Measurements from ENCODE around the gene PCID2. TPM values are rescaled to one million over a fixed set of nuclear protein-coding genes. Genes with fewer than 3 reads are reported as not detected.

The PCID2 gene
- polyA plus RNA-seq, 3 donors from 2014 or later: 47.8 to 63.2 (median 60.2) TPM

GRCh38 chr13:113176280-113176679, 32.2 kb downstream of the PCID2 start:
- Mint-ChIP-seq H3K4me3 (peak overlapping the region; percentile 69 to 84 (median 73)), H3K27me3 (ENCODE audit: low read depth in 3 of 3) (peaks cover 7 to 21% (median 18%) of the 10 kb centered on the region in 3 donors), H3K9me3 (peaks cover 0 to 4% (median 1%) of the 10 kb centered on the region in 6 donors), H3K4me1 (peaks cover 90 to 91% of the 10 kb centered on the region in 2 donors), H3K27ac (peak overlapping the region; percentile 92 to 99 (median 97)), H3K36me3 (peaks cover 24 to 56% (median 37%) of the 10 kb centered on the region in 3 donors)
- peak; percentile 88 to 91 (median 88) for DNase-seq

DNA sequence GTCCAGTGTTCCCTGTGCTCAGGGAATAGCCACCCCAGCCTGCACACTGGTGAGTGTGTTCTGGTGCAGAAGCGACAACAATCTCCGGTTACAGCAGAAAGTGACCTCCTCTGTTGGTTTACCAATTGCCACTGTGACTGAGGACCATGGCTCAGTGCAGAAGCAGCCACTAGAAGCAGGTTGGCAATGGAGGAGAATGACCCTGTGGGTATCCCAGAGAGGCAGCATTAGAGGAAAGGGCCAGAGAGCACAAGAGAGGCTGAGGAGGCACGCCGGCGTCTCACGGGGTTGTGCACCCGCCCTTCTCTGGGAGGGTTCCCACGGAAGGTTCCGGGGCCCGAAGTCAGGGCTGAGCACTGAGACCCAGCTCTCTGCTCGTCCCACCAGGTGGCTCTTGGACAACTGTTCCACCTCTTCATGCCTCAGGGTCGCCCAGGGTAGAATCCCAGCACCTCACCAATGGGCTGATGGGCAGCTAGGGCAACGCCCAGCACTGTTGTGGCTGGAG, 36.0 kb downstream of the PCID2 start:
- peaks cover 15 to 45% (median 25%) of the 10 kb centered on the region in 3 donors for H3K36me3 Mint-ChIP-seq
- peaks cover 83 to 85% of the 10 kb centered on the region in 2 donors for H3K4me1 Mint-ChIP-seq
- H3K4me3 Mint-ChIP-seq: peak overlapping the region in 2 of 5 donors; percentile 29 to 30
- H3K9me3 Mint-ChIP-seq: no peaks in the 10 kb centered on the region
- H3K27me3 Mint-ChIP-seq (ENCODE audit: low read depth in 3 of 3): peaks cover 3 to 7% (median 6%) of the 10 kb centered on the region in 3 donors
- no peak for DNase-seq
- H3K27ac Mint-ChIP-seq: peak overlapping the region; percentile 23 to 97 (median 51)

GRCh38 chr13:113171250-113172125, 37.0 kb downstream of the PCID2 start:
- Mint-ChIP-seq H3K4me3 (peak overlapping the region in 4 of 5 donors; percentile 5 to 63 (median 48)), H3K36me3 (peaks cover 14 to 46% (median 29%) of the 10 kb centered on the region in 3 donors), H3K9me3 (no peaks in the 10 kb centered on the region), H3K4me1 (peaks cover 79 to 83% of the 10 kb centered on the region in 2 donors), H3K27ac (peak overlapping the region; percentile 73 to 97 (median 80)), H3K27me3 (ENCODE audit: low read depth in 3 of 3) (peaks cover 3 to 8% (median 3%) of the 10 kb centered on the region in 3 donors)
- DNase-seq: no peak

GRCh38 chr13:113170511-113170910, 38.0 kb downstream of the PCID2 start:
- Mint-ChIP-seq H3K36me3 (peaks cover 10 to 42% (median 25%) of the 10 kb centered on the region in 3 donors), H3K9me3 (no peaks in the 10 kb centered on the region), H3K4me3 (peak overlapping the region; percentile 51 to 67 (median 65)), H3K27me3 (ENCODE audit: low read depth in 3 of 3) (peaks cover 0 to 3% (median 0%) of the 10 kb centered on the region in 3 donors), H3K4me1 (peaks cover 78 to 81% of the 10 kb centered on the region in 2 donors), H3K27ac (peak overlapping the region; percentile 68 to 97 (median 80))
- DNase-seq: peak in 2 of 3 donors; percentile 38 to 39

GRCh38 chr13:113169277-113170272, 38.9 kb downstream of the PCID2 start:
- peaks cover 69 to 77% of the 10 kb centered on the region in 2 donors for H3K4me1 Mint-ChIP-seq
- H3K4me3 Mint-ChIP-seq: peak overlapping the region in 1 of 5 donors; percentile 11
- no peak for DNase-seq
- H3K27ac Mint-ChIP-seq: peak overlapping the region in 5 of 6 donors; percentile 40 to 83 (median 60)
- no peaks in the 10 kb centered on the region for H3K9me3 Mint-ChIP-seq
- H3K27me3 Mint-ChIP-seq (ENCODE audit: low read depth in 3 of 3): peaks cover 0 to 3% (median 0%) of the 10 kb centered on the region in 3 donors
- H3K36me3 Mint-ChIP-seq: peaks cover 10 to 36% (median 25%) of the 10 kb centered on the region in 3 donors

DNA sequence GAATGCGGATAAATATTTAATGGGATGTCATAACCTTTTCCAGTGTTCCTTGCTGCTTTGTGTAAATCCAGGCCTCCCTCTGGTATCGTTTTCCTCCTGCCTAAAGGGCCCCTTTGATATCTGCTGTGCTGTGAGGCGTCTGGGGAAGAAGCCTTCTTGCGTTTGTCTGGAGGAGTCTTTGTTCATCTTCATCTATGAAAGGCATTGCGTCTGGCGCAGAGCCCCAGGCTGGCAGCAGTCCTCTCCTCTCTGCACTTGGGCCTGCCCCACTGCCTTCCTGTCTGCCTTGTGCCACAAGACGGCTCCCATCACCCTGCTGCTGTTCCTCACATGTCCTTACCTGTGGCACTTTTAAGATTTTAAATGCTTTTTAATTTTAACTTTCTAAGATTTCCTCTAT, 40.3 kb downstream of the PCID2 start:
- H3K27me3 Mint-ChIP-seq (ENCODE audit: low read depth in 3 of 3): peaks cover 0 to 5% (median 0%) of the 10 kb centered on the region in 3 donors
- no peak overlapping the region for H3K4me3 Mint-ChIP-seq
- H3K9me3 Mint-ChIP-seq: no peaks in the 10 kb centered on the region
- peaks cover 10 to 34% (median 25%) of the 10 kb centered on the region in 3 donors for H3K36me3 Mint-ChIP-seq
- peak overlapping the region in 1 of 6 donors; percentile 38 for H3K27ac Mint-ChIP-seq
- peaks cover 59 to 75% of the 10 kb centered on the region in 2 donors for H3K4me1 Mint-ChIP-seq
- no peak for DNase-seq

- Mint-ChIP-seq H3K36me3 (peaks cover 10 to 29% (median 25%) of the 10 kb centered on the region in 3 donors), H3K4me1 (peaks cover 53 to 74% of the 10 kb centered on the region in 2 donors), H3K27ac (peak overlapping the region in 1 of 6 donors; percentile 38), H3K4me3 (no peak overlapping the region), H3K27me3 (ENCODE audit: low read depth in 3 of 3) (peaks cover 0 to 5% (median 0%) of the 10 kb centered on the region in 3 donors), H3K9me3 (no peaks in the 10 kb centered on the region)
- DNase-seq: no peak
These were observed 40.9 kb downstream of the PCID2 start for GRCh38 chr13:113167575-113167974.

- no peak overlapping the region for H3K4me3 Mint-ChIP-seq
- DNase-seq: no peak
- H3K27ac Mint-ChIP-seq: peak overlapping the region in 1 of 6 donors; percentile 38
- H3K36me3 Mint-ChIP-seq: peaks cover 10 to 29% (median 25%) of the 10 kb centered on the region in 3 donors
- H3K9me3 Mint-ChIP-seq: no peaks in the 10 kb centered on the region
- peaks cover 0 to 5% (median 0%) of the 10 kb centered on the region in 3 donors for H3K27me3 Mint-ChIP-seq (ENCODE audit: low read depth in 3 of 3)
- H3K4me1 Mint-ChIP-seq: peaks cover 50 to 70% of the 10 kb centered on the region in 2 donors
These were observed 41.3 kb downstream of the PCID2 start for GRCh38 chr13:113167155-113167554.

DNA sequence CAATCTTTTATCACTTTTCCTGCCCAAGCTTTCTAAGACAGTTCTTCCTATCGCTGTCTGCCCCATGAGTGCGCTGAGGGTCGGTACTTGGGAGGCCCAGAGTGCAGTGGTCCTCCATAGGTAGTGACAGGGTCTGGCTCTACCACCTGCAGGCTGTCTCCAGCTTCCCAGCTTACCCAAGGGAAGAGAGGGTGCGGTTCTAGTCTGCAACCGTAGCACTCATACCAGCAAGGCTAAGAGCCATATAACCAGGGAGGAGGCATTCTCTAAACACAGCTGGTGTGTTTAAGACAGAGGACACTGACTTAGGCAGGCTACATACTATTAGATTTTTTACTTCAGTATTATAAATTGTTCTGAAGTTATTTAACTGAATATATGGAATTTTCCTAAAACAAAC, 41.8 kb downstream of the PCID2 start:
- Mint-ChIP-seq H3K4me1 (peaks cover 45 to 66% of the 10 kb centered on the region in 2 donors), H3K27ac (peak overlapping the region in 2 of 6 donors; percentile 19 to 38)
- no peak for DNase-seq

DNA sequence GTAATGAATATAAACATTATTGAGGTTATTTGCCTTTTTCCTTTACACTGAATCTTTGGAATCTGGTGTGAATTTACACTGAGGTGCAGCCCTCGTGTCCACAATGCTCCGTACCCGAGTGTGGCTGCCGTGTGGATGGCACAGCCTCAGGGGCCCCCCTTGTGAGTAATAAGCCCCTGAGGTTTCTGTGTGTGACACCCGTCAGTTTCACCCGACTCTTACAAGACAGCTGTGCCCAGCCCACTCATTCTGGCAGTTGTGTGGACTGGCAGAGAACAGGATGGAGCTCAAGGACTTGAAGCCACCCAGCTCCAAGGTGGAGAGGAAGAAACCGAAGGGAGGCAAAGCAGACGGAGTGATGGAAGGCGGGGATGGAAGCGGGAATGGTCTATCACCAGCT, 42.2 kb downstream of the PCID2 start:
- peaks cover 10 to 29% (median 25%) of the 10 kb centered on the region in 3 donors for H3K36me3 Mint-ChIP-seq
- peaks cover 0 to 5% (median 0%) of the 10 kb centered on the region in 3 donors for H3K27me3 Mint-ChIP-seq (ENCODE audit: low read depth in 3 of 3)
- peak overlapping the region in 1 of 5 donors; percentile 33 for H3K4me3 Mint-ChIP-seq

More for the DNA sequence above, 41.8 kb downstream of the PCID2 start:
- peaks cover 10 to 29% (median 25%) of the 10 kb centered on the region in 3 donors for H3K36me3 Mint-ChIP-seq
- no peaks in the 10 kb centered on the region for H3K9me3 Mint-ChIP-seq
- peaks cover 0 to 5% (median 0%) of the 10 kb centered on the region in 3 donors for H3K27me3 Mint-ChIP-seq (ENCODE audit: low read depth in 3 of 3)
- H3K4me3 Mint-ChIP-seq: no peak overlapping the region

GRCh38 chr13:113164492-113164891, 44.0 kb downstream of the PCID2 start:
- H3K27ac Mint-ChIP-seq: peak overlapping the region in 3 of 6 donors; percentile 17 to 66 (median 25)
- peak overlapping the region in 2 of 5 donors; percentile 52 to 58 for H3K4me3 Mint-ChIP-seq
- DNase-seq: peak in 1 of 3 donors; percentile 41
- peaks cover 30 to 56% of the 10 kb centered on the region in 2 donors for H3K4me1 Mint-ChIP-seq
- no peaks in the 10 kb centered on the region for H3K9me3 Mint-ChIP-seq
- H3K36me3 Mint-ChIP-seq: peaks cover 6 to 21% (median 20%) of the 10 kb centered on the region in 3 donors
- peaks cover 0 to 10% (median 1%) of the 10 kb centered on the region in 3 donors for H3K27me3 Mint-ChIP-seq (ENCODE audit: low read depth in 3 of 3)

More for the DNA sequence above, 42.2 kb downstream of the PCID2 start:
- peak overlapping the region in 3 of 6 donors; percentile 19 to 58 (median 36) for H3K27ac Mint-ChIP-seq
- H3K4me1 Mint-ChIP-seq: peaks cover 44 to 64% of the 10 kb centered on the region in 2 donors
- no peaks in the 10 kb centered on the region for H3K9me3 Mint-ChIP-seq
- DNase-seq: no peak

DNA sequence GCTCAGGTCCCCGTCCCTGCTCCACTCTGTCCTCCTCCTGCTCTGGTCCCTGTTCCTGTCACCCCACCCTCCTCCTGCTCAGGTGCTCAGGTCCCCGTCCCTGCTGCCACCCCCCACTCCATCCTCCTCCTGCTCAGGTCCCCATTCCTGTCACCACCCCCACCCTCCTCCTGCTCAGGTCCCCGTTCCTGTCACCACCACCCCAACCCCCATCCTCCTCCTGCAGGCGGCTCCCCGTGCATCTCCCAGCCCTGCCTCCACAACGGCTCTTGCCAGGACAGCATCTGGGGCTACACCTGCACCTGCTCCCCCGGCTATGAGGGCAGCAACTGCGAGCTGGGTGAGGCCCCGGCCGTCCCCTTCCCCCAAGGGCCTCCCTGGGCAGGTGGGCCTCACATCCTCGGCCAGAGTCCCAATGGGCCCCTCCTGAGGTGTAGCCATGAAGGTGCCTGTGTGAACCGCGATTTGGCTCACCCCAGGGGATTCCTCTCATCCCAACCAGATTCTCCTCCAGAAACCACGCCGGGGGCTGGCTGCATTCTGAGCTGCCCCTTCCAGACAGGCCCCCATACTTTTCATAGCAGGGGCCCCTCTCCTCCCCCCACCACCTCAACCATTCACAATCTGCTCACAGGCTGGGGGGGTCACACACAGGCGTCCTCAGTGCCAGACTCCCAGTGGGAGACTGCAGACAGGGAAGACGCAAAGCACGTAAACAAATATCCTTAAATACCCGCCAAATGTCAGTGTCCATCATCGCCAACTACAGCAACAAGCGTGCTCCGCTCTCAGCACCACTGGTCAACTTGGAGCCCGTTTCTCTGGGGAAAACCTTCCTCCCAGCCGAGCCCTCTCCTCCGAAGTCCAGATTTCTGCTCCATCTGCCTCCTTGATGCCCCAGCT, 45.4 kb downstream of the PCID2 start:
- DNase-seq: no peak
- Mint-ChIP-seq H3K36me3 (peaks cover 0 to 9% (median 7%) of the 10 kb centered on the region in 3 donors), H3K27ac (peak overlapping the region in 4 of 6 donors; percentile 4 to 66 (median 44)), H3K27me3 (ENCODE audit: low read depth in 3 of 3) (peaks cover 1 to 11% (median 2%) of the 10 kb centered on the region in 3 donors), H3K9me3 (no peaks in the 10 kb centered on the region), H3K4me3 (peak overlapping the region in 4 of 5 donors; percentile 38 to 68 (median 64)), H3K4me1 (peaks cover 21 to 46% of the 10 kb centered on the region in 2 donors)

All from immature natural killer cell (primary cell).